OCI-LY7 (cell line): Measurements from ENCODE around the gene FEN1.

Source experiments
- EZH2phosphoT487 ChIP-seq: fragments of 200-600 bp; sonication (generic); IDR thresholded peaks from 2 replicates; pipeline ENCODE4 v1.6.1; 2018; ENCODE audit warnings: low read depth, borderline replicate concordance, mild to moderate bottlenecking, mixed run types, antibody characterized with exemption, low read length, moderate library complexity, mixed read lengths
- TF ChIP-seq, protein P1 (sequence below): fragments of 200-600 bp; sonication (generic); conservative IDR thresholded peaks from 2 replicates; pipeline ENCODE4 v1.5.1; 2014; ENCODE audit warnings: mild to moderate bottlenecking, antibody characterized with exemption, low read length, moderate library complexity, mixed read lengths

DNA sequence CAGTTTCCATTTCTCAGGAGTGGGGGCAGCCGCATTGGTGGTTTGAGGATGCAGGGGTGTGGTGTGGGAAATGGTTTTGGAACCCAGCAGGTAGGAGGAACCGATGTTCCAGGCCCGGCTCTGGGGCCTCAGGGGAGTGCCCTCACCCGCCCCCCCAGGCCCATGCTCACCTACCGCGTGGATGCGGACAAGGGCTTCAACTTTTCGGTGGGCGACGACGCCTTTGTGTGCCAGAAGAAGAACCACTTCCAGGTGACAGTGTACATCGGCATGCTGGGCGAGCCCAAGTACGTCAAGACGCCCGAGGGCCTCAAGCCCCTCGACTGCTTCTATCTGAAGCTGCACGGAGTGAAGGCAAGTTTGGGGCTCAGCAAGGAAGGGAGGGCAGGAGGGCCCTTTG lies 18.9 kb upstream of the FEN1 start:
- TF ChIP-seq, protein P1, sequence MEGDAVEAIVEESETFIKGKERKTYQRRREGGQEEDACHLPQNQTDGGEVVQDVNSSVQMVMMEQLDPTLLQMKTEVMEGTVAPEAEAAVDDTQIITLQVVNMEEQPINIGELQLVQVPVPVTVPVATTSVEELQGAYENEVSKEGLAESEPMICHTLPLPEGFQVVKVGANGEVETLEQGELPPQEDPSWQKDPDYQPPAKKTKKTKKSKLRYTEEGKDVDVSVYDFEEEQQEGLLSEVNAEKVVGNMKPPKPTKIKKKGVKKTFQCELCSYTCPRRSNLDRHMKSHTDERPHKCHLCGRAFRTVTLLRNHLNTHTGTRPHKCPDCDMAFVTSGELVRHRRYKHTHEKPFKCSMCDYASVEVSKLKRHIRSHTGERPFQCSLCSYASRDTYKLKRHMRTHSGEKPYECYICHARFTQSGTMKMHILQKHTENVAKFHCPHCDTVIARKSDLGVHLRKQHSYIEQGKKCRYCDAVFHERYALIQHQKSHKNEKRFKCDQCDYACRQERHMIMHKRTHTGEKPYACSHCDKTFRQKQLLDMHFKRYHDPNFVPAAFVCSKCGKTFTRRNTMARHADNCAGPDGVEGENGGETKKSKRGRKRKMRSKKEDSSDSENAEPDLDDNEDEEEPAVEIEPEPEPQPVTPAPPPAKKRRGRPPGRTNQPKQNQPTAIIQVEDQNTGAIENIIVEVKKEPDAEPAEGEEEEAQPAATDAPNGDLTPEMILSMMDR, result no peak
- TF ChIP-seq EZH2phosphoT487, result no peak
